ENCODE results near the gene LIMCH1. TPM values are rescaled to one million over a fixed set of nuclear protein-coding genes. Genes with fewer than 3 reads are reported as not detected.
A peak's percentile ranks its signal among the peaks of the same experiment; 100 is the strongest.

LIMCH1 gene
- polyA plus RNA-seq, 1 donor (not counting 4 experiments of a cell fraction or from before 2014, with no cell fraction given), result 1.1 TPM

- no peak for DNase-seq (ENCODE audit: low read depth, low spot score)
- H3K36me3 ChIP-seq (ENCODE audit: control insufficient read depth in 2 of 2, extremely low read depth in 1 of 2, insufficient read depth in 2 of 2, low read length in 2 of 2), result no peaks in the 10 kb centered on the region
- no peaks in the 10 kb centered on the region for H3K27me3 ChIP-seq (ENCODE audit: control insufficient read depth, extremely low read depth, insufficient read depth, low read length)
- H3K9ac ChIP-seq (ENCODE audit: control insufficient read depth, extremely low read depth, insufficient read depth, low read length), result no peak overlapping the region
- TF ChIP-seq EZH2 (IDR thresholded peaks at IDR 0.05; ENCODE audit: low read length) (no peak), CTCF (optimal IDR thresholded peaks at IDR 0.05 in 1 of 3, IDR thresholded peaks at IDR 0.05 in 1 of 3, conservative IDR thresholded peaks at IDR 0.05 in 1 of 3; ENCODE audit: extremely low read depth in 1 of 3, insufficient read depth in 2 of 3, low read length in 3 of 3) (no peak)
- H3K4me2 ChIP-seq (ENCODE audit: control insufficient read depth, extremely low read depth, insufficient read depth, low read depth, low read length), result no peak overlapping the region
- H3K4me3 ChIP-seq (ENCODE audit: control insufficient read depth in 2 of 3, extremely low read depth in 1 of 3, insufficient read depth in 2 of 3, low read depth in 1 of 3, low read length in 3 of 3), result no peak overlapping the region
- no peaks in the 10 kb centered on the region for H3K9me1 ChIP-seq (ENCODE audit: control insufficient read depth, extremely low read depth, insufficient read depth, low read length)
- no peak for FAIRE-seq
- H4K20me1 ChIP-seq (ENCODE audit: control insufficient read depth, extremely low read depth, insufficient read depth, low read length), result no peaks in the 10 kb centered on the region
- H3K9me3 ChIP-seq (ENCODE audit: control insufficient read depth, low read depth, low read length), result no peaks in the 10 kb centered on the region
- H2AFZ ChIP-seq (ENCODE audit: control insufficient read depth, low read length), result no peak overlapping the region
- H3K79me2 ChIP-seq (ENCODE audit: control insufficient read depth, insufficient read depth, low read length), result no peaks in the 10 kb centered on the region
- dilution Hi-C loops (cut with MboI; ENCODE audit: extremely low pct_ligation_motif_present, low sequenced_read_pairs), result no loop called here
- no peaks in the 10 kb centered on the region for H3K4me1 ChIP-seq (ENCODE audit: control insufficient read depth, extremely low read depth, insufficient read depth, low read length)
- no peak overlapping the region for H3K27ac ChIP-seq (ENCODE audit: control insufficient read depth, insufficient read depth, low read length)
Measured at GRCh38 chr4:41524425-41524824, 13.5 kb upstream of the LIMCH1 start.

GRCh38 chr4:41525129-41525528 is 12.8 kb upstream of the LIMCH1 start:
- no peak overlapping the region for H3K27ac ChIP-seq (ENCODE audit: control insufficient read depth, insufficient read depth, low read length)
- H3K79me2 ChIP-seq (ENCODE audit: control insufficient read depth, insufficient read depth, low read length), result no peaks in the 10 kb centered on the region
- no peak overlapping the region for H3K4me2 ChIP-seq (ENCODE audit: control insufficient read depth, extremely low read depth, insufficient read depth, low read depth, low read length)
- no peaks in the 10 kb centered on the region for H4K20me1 ChIP-seq (ENCODE audit: control insufficient read depth, extremely low read depth, insufficient read depth, low read length)
- DNase-seq (ENCODE audit: low read depth, low spot score) (peak; percentile 11), FAIRE-seq (peak; percentile 26)
- no peaks in the 10 kb centered on the region for H3K9me3 ChIP-seq (ENCODE audit: control insufficient read depth, low read depth, low read length)
- H3K4me3 ChIP-seq (ENCODE audit: control insufficient read depth in 2 of 3, extremely low read depth in 1 of 3, insufficient read depth in 2 of 3, low read depth in 1 of 3, low read length in 3 of 3), result no peak overlapping the region
- H3K36me3 ChIP-seq (ENCODE audit: control insufficient read depth in 2 of 2, extremely low read depth in 1 of 2, insufficient read depth in 2 of 2, low read length in 2 of 2), result no peaks in the 10 kb centered on the region
- dilution Hi-C loops (cut with MboI; ENCODE audit: extremely low pct_ligation_motif_present, low sequenced_read_pairs), result no loop called here
- H3K4me1 ChIP-seq (ENCODE audit: control insufficient read depth, extremely low read depth, insufficient read depth, low read length), result no peaks in the 10 kb centered on the region
- H3K27me3 ChIP-seq (ENCODE audit: control insufficient read depth, extremely low read depth, insufficient read depth, low read length), result no peaks in the 10 kb centered on the region
- H3K9me1 ChIP-seq (ENCODE audit: control insufficient read depth, extremely low read depth, insufficient read depth, low read length), result no peaks in the 10 kb centered on the region
- H3K9ac ChIP-seq (ENCODE audit: control insufficient read depth, extremely low read depth, insufficient read depth, low read length), result no peak overlapping the region
- TF ChIP-seq CTCF (optimal IDR thresholded peaks at IDR 0.05 in 1 of 3, IDR thresholded peaks at IDR 0.05 in 1 of 3, conservative IDR thresholded peaks at IDR 0.05 in 1 of 3; ENCODE audit: extremely low read depth in 1 of 3, insufficient read depth in 2 of 3, low read length in 3 of 3) (no peak), EZH2 (IDR thresholded peaks at IDR 0.05; ENCODE audit: low read length) (no peak)
- H2AFZ ChIP-seq (ENCODE audit: control insufficient read depth, low read length), result no peak overlapping the region

Data from keratinocyte (primary cell).